Bone marrow (tissue), 2 donors: ENCODE results near the gene FER.
"Not testable (repeated sequence)": the region's sequence is repeated elsewhere in the genome, so short reads cannot be mapped to it uniquely, and the experiment has no call there.

ENCODE experiments used
- DNase-seq, 2 donors: peaks; one replicate each; lab custom pipeline; 2025; lab: John Stamatoyannopoulos, UW

Gene FER

DNA sequence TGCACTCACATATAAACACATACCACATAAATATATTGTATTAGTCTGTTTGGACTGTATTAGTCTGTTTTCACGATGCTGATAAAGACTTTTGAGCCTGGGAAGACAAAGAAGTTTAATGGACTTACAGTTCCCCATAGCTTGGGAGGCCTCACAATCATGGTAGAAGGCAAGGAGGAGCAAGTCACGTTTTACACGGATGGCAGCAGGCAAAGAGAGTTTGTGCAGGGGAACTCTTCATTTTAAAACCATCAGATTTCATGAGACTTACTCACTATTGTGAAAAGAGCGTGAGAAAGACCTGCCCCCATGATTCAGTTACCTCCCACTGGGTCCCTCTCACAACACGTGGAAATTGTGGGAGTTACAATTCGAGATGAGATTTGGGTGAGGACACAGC, 133.4 kb downstream of the FER start:
- no peak for DNase-seq

DNA sequence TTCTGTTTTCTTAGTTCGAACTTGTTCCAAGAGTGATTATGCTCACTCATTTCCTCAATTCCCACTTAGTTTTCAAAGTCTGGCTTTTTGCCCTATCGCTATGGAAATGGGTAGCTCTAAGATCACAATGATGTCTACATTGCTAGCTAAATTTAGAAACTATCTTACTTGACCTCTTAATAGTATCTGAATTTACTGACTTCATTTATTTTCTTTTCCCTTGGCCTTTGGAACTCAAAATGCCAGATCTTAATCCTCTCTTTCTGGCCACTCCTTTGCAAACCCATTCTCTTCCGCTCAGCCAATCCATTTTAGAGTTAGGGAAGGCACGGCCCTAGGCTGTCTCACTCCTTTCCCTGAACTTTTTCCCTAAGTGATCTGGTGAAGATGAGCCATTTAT, 137.0 kb downstream of the FER start:
- DNase-seq, result no peak

DNA sequence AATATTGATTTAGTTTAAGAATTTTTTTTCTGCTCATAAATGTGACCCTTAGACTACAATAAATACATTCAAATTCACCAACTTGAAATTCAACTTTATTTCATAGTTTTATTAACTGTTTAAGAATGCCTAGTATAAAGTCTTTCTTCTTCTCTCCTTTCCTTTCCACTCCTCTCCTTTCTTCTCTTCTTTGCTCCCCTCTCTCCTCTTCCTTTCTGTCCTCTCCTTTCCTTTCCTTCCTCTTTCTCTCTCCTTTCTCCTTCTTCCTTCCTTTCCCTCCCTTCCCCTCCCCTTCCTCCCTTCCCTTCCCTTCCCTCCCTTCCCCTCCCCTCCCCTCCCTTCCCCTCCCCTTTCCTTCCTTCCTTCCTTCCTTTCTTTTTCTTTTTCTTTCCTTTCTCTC, 150.6 kb downstream of the FER start:
- no peak for DNase-seq

DNA sequence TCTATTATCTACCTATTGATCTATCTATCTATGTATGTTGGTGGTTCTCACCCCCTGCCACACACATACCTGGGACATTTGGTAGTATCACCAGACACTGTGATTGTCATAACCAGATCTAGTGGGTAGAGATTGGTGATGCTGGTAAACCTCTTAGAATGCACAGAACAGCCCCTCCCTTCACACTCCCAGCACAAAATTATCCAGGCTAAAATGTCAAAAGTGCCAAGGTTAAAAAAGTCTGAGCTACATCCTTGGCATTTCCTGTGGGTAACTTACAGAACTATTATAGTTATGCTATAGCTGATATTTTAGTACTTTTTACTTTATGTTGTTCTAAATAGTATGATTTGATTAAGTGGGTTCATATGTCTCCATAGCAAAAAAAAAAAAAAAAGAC, 151.0 kb downstream of the FER start:
- DNase-seq, result no peak

DNA sequence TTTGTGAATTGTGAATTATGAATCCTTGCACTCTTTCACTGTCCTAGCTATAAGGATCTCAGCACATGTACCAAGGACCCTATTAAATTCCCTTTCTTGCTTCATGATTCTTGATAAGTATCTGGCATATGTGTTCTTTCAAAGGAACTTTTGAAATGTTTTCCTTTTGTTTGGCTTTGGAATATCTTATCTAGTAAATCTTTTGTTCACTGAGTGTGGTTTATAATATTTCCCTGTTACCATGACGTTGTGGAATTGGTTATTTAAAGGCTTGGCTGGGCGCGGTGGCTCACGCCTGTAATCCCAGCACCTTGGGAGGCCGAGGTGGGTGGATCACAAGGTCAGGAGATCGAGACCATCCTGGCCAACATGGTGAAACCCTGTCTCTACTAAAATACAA, 151.5 kb downstream of the FER start:
- not testable (repeated sequence) for DNase-seq

DNA sequence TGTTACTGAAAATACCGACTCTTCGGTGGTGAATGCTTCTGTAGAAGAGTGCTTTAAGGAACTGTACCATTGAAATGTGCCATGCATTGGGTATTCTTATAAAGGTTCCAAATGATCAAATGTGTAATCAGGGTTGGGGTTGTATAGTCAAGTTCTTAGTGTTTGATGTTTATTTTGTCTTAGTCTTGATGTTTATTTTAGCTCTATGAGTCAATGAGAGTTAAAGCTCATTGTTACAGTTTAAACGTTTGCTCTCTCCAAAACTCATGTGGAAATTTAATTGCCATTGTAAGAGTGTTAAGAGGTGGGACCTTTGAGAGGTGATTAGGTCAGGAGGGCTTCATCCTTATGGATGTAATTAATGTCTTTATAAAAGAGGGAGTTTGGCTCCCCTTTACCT, 153.0 kb downstream of the FER start:
- DNase-seq, result no peak

DNA sequence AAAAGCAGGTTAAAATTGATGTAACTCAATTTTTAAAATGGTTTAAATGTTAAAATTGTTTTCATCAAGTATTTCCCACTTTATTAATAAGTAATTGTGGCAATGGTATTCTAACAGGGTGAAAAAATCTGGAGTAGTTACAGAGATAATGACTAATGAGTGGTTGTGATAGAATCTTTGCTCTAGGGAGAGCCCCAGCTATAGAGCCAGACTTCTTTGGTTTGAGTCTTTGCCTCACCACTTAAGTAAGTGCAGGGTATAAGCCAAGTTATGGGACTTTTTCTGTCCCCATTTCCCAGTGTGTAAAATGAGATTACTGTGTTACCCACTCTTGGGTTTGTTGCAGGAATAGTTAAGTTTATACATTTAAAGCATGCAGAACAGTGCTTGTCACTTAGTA, 158.1 kb downstream of the FER start:
- no peak for DNase-seq

DNA sequence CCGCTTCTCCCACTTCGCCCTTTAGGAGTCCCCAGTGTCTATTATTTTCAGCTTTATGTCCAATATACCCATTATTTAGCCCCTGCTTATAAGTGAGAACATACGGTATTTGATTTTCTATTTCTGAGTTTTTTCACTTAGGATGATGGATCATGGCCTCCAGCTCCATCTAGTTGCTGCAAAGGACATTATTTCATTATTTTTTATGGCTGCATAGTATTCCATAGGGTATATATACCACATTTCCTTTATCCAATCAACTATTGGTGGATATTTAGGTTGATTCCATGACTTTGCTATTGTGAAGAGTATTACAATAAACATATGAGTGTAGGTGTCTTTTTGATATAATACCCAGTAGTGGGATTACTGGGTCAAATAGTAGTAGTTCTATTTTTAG, 162.9 kb downstream of the FER start:
- no peak for DNase-seq

DNA sequence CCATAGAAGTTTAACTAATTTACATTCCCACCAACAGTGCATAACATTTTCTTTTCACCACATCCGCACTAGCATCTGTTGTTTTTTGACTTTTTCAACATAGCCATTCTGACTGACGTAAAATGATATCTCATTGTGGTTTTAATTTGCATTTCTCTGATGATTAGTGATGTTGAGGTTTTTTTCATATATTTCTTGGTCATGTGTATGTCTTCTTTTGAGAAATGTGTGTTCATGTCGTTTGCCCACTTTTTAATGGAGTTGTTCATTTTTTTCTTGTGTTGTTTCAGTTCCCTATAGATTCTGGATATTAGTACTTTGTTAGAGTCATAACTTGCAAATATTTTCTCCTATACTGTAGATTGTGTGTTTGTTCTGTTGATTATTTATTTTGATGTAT, 163.4 kb downstream of the FER start:
- DNase-seq, result no peak

DNA sequence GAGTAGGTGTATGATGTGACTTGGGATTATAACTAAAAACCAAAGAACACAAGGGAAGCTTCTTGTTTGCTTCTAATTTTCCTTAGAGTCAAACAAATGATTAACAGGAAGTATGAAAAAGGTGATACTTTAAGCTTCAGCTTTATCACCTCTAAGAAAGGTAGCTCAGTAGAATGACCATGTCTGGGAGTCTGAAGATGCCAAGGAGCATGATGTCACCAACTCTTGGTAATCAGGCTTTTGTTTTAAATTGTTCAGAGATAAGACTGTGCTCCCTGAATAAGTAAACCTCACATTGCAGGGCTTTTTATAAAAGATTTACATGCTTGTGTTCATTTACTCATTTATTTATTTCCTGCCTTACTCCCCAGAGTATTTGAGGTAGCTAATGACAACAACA, 169.9 kb downstream of the FER start:
- DNase-seq, result no peak

DNA sequence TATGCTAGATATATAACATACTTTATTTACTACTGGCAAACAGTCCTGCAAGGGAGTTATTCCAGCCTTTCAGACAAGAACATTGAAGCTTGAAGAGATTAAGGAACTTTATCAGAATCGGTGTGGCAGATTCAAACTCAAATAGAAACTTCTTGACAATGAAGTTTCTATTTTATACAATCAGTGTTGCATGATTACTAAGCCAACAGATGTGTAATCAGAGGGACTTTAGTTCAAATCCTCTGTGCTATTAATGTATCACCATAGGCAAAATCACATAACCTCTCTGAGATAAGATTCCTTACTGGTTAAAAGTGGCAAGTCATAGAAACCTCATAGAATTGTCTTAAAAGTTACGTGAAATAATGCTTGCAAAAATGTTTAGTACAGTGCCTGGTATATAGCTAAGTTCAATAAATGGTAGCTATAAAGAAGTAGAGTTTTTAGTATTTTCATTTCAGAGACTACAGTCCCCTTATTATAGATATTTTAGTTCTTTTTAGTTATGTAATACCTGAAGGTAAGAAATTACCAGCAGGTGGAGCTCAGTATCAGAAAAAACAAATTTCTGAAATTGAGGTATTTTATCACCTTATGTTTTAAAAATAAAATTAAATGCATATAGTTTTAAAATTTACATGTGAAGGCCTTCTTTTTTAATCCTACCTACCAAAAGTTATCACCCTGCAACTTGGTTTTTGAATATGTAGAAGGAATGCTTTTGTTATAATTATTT, 172.1 kb downstream of the FER start:
- DNase-seq, result no peak

DNA sequence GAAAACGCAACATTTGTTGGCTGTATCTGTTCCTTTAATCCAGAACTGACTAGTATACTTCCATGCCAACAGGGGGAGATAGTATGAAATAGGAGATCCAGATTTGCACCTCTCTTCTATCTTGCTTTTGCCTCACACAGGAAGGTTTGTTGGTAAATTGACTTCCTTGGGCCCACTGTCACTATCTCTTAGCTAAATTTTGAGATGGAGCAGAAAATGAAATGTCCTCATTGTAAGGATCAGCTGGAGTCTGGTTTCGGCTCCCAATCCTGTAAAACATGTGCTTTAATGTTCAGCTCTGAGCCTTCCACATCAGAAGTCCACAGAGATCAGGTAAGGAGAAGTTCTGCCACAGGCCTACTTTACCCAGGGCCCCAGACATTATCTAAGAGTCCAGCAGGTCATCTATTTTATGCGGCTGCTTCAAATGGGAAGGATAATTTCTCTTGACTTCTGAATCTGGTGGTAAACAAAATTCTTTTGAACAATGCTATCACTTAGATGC, 176.8 kb downstream of the FER start:
- DNase-seq, result no peak

DNA sequence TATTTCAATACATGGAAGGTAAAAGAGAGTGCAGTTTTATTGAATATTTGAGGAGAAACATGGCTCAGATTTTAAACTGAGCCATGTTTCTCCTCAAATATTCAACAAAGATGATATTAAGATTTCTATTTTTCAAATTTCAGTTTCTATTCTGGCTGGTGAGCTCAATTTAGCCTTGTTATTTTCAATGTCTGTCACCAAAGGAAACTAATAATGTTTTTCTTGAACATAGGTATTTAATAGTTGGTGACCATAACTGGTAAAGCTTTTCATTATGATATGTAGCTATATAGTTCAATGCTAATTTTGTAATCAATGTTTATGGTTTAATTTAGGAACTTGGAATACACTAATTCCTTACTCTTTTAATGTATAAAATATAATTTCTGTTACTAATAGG, 177.4 kb downstream of the FER start:
- DNase-seq, result no peak

DNA sequence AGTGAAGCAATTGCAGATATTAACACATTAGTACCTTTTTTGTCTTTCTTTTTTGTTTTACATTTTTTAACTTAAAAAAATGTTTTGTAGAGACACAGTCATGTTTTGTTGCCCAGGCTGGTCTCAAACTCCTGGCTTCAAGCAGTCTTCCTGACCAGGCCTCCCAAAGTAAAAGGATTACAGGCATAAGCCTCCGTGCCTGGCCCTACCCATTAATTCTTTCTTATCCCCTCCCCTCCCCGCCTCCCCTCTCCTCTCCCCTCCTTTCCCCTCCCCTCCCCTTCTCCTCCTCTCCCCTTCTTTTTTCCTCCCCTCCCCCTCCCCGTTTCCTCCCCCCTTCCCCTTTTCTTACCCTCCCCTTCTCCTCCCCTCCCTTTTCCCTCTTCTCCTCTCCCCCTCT, 182.4 kb downstream of the FER start:
- DNase-seq, result no peak

DNA sequence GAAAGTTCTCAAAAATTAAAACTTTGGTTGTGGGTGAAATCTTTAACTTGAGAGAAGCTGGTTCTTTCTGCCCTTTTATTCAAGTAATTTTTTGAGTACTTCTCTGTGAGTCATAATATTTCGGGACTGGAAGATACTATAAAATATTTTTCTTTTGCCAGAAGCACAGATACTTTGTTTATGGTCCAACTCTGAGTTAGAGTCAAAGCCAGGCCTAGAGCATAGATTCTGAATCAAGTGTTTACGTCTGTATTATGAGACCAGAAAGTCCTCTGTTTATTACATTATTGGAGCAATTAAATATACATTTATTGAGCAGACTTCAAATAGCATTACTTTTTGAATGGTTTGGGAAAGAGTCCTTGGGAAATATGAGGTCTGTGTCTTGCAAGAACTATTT, 187.9 kb downstream of the FER start:
- DNase-seq, result no peak

DNA sequence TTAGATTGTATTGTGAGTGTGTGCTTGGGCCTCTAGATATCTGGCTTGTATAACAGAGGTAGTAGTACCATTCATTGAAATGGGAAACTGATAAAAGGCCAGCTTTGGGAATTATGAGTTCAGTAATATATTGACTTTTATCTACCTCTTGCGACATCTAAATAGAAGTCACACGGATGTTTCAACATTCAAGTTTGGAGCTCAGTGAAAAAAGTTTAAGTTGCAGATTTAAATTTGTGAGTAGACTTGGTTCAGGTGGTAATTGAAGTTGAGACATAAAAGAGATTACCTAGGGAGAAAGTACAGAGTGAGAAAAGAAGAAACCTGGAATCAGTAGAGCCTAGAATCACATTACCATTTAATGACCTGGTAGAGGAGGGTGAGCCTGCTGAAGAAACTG, 189.5 kb downstream of the FER start:
- DNase-seq, result no peak

DNA sequence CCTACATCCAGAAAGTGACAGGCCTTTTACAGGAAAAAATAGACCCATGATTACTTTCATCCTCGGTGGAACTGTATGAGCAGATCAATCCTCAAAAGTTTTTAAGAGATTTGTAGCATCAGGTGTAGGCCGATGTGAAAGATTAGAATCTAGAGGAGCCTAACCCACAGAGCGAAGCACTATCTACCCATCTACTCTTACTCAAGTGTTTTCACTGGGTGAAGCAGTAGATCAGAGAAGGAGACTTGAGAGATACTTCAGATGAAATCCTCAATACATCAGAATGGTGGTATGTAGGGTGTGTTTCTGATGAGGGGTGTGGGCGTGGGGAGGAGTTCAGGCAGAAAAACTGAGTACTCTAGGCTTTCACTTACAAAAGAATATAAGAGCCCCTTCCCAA, 192.8 kb downstream of the FER start:
- no peak for DNase-seq

DNA sequence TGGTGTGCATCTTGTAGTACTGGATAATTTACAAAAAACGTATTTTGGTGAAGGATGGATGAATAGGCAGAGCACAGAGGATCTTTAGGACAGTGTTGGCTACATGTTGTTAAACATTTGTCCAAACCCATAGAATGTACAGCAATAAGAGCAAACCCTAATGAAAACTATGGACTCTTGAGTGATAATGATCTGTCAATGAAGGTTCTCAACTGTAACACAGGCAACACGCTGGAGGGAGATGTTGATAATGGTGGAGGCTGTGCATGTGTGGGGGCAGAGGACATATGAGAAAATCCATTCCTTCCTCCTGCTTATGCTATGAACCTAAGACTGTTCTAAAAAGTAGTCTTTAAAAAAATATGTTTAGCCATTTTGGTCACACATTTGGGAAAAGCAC, 194.0 kb downstream of the FER start:
- DNase-seq, result no peak

DNA sequence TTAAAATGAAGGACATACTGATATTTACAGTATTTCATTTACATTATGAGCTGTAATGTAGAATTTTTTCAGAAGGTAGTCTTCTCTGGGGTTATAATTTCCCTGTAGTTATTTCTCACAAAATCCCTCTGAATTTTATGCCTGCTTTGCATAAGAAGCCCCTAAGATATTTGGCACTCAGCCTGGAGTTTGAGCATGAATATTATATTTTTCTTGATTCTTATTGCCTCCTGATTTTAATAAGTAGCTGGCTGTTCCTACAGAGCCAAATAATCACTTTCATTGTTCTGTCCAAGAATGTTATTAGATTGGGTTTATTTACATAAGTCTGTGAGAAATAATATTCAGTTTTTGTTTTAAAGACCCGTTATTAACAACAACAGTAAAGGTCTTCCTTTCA, 195.0 kb downstream of the FER start:
- no peak for DNase-seq

DNA sequence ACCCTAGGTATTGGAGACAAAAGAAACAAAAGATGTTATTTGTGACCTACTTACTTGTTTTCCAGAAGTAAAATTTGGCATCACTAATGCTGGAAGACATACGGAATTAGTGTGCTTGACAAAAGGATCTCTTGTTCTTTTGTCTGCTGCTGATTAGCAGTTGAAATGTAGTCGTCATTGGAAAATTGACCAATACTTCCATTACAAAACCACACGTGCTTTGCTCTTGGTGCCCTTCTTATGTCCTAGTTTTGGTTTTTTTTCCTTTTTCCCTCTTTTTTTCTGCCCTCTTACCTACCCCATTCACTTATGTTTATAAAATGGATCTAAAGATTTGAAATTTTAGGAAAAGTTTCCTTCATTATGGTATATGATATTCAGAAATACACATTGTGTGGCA, 197.4 kb downstream of the FER start:
- DNase-seq, result no peak

DNA sequence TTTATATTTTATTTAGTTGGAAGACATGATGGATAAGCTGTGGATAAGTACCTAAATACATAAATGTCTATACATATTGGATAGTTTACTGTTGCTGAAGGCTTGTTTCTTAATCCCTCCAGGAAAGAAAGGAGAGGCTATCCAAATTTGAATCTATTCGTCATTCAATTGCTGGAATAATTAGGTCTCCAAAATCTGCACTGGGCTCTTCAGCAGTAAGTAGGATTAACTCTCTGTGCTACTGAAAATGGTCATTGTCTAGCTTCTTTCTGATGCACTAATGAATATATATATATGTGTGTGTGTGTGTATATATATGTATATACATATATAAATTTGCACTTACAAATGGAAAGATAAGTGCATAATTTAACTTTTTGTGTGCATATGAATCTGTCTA, 198.3 kb downstream of the FER start:
- DNase-seq, result no peak

DNA sequence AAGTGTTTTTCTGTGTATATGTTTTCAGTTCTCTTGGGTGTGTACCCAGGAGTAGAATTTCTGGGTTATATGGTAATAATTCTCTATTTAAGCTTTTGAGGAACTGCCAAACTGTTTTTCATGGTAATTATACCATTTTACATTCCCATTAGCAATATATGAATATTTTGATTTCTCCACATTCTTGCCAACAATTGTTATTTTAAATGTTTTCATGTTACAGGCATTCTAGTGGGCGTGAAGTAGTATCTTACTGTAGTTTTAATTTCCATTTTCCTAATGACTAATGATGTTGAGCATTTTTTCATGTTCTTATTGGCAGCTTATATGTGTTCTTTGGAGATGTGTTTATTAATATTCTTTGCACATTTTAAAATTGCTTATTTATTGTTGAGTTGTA, 199.5 kb downstream of the FER start:
- no peak for DNase-seq

DNA sequence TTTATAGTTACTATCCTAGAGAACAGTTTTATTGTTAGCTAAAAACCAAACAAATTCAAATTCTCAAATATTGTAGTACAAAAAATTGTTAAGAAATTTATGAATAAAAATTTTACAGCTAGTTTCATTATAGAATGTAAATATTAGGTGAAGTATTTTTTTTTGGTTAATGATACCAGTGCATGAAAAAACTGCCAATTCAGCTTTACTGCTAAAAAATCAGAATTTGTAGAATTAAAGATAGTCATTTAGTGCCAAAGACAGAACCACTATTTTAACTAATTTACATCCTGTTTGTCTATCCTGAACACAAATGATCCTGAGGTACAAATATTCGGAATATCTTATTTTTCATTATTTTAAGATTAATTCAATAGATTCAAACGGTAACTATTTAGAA, 202.6 kb downstream of the FER start:
- no peak for DNase-seq

DNA sequence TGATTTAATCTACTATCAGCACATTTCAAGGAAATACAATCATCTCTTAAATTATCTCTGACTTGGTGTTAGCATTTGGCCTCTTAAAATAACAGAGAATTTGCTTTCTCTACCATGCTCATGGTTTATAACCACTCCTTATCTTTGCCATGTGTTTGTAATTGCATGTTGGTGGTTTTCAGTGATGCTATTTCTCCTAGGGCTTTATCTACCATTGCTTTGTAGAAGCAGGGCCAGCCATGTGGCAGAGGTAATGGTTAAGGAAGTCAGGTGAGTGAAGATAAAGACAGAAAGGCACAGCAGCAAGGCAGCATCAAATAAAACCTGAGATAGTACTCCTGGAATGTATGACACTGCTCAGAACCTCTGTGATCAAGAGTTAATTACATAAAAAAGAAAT, 206.2 kb downstream of the FER start:
- no peak for DNase-seq

DNA sequence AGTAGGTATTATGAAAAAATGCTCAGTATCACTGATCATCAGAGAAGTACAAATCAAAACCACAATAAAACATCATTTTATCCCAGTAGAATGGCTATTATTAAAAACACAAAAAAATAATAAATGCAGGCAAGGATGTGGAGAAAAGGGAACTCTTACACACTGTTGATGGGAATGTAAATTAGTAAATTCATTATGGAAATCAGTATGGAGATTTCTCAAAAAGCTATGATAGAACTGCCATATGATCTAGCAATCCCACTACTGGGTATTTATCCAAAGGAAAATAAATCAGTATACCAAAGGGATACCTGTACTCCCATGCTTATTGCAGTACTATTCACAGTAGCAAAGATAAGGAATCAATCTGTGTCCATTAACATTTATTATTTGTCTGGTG, 209.6 kb downstream of the FER start:
- DNase-seq, result no peak
